Measurements from ENCODE around the gene LRBA.

The LRBA gene

DNA sequence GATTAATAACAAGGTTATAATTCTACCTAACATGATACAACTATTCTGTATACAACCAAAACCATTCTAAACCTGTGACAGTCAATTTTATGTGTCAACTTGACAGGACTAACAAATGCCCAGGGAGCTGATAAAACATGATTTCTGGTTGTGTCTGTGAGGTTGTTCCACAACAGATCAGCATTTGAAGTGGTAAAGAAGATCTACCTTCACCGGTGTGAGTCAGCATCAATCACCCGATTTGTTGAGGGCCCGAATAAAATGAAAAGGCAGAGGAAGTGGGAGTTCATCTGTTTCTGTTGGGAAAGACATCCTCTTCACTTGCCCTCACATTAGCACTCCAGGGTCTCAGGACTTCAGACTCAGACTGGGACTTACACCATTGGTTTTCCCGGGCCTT, 245.2 kb downstream of the LRBA start:
- Histone ChIP-seq H3K4me2 (ENCODE audit: low read length) (no peak overlapping the region), H3K9me2 (ENCODE audit: low read depth, low read length) (no peaks in the 10 kb centered on the region), H3F3A (ENCODE audit: insufficient read depth, low read length) (no peaks in the 10 kb centered on the region), H3K4me3 (ENCODE audit: low read depth, low read length, poor library complexity, severe bottlenecking) (no peak overlapping the region), H3K9me3 (ENCODE audit: low read length) (no peaks in the 10 kb centered on the region), H3K9ac (ENCODE audit: low read length) (no peak overlapping the region), H3K4me1 (ENCODE audit: insufficient read depth, low read length, severe bottlenecking) (no peaks in the 10 kb centered on the region), H3K27me3 (ENCODE audit: insufficient read depth, low read length) (no peaks in the 10 kb centered on the region), H3K79me2 (ENCODE audit: insufficient read depth, low read length) (no peaks in the 10 kb centered on the region), H3K27ac (ENCODE audit: low read depth, low read length, poor library complexity, severe bottlenecking) (no peak overlapping the region), H2AFZ (ENCODE audit: low read length) (no peak overlapping the region), H3K36me3 (ENCODE audit: insufficient read depth, low read length) (no peaks in the 10 kb centered on the region), H4K20me1 (ENCODE audit: insufficient read depth, low read length) (no peaks in the 10 kb centered on the region)
- TF ChIP-seq CTCF (IDR thresholded peaks at IDR 0.05; ENCODE audit: low read length) (no peak), EZH2 (IDR thresholded peaks at IDR 0.05; ENCODE audit: borderline replicate concordance, low read length) (no peak)

GRCh38 chr4:150769248-150769647, 245.8 kb downstream of the LRBA start:
- Histone ChIP-seq H3K9me2 (ENCODE audit: low read depth, low read length) (no peaks in the 10 kb centered on the region), H3K4me3 (ENCODE audit: low read depth, low read length, poor library complexity, severe bottlenecking) (no peak overlapping the region), H3K9me3 (ENCODE audit: low read length) (no peaks in the 10 kb centered on the region), H3K36me3 (ENCODE audit: insufficient read depth, low read length) (no peaks in the 10 kb centered on the region), H3K27me3 (ENCODE audit: insufficient read depth, low read length) (no peaks in the 10 kb centered on the region), H3K27ac (ENCODE audit: low read depth, low read length, poor library complexity, severe bottlenecking) (no peak overlapping the region), H3K9ac (ENCODE audit: low read length) (no peak overlapping the region), H3F3A (ENCODE audit: insufficient read depth, low read length) (no peaks in the 10 kb centered on the region), H4K20me1 (ENCODE audit: insufficient read depth, low read length) (no peaks in the 10 kb centered on the region), H2AFZ (ENCODE audit: low read length) (no peak overlapping the region), H3K4me2 (ENCODE audit: low read length) (no peak overlapping the region), H3K79me2 (ENCODE audit: insufficient read depth, low read length) (no peaks in the 10 kb centered on the region), H3K4me1 (ENCODE audit: insufficient read depth, low read length, severe bottlenecking) (no peaks in the 10 kb centered on the region)
- TF ChIP-seq EZH2 (IDR thresholded peaks at IDR 0.05; ENCODE audit: borderline replicate concordance, low read length) (no peak), CTCF (IDR thresholded peaks at IDR 0.05; ENCODE audit: low read length) (no peak)

GRCh38 chr4:150768497-150768896, 246.6 kb downstream of the LRBA start:
- Histone ChIP-seq H3K27ac (ENCODE audit: low read depth, low read length, poor library complexity, severe bottlenecking) (no peak overlapping the region), H3K79me2 (ENCODE audit: insufficient read depth, low read length) (no peaks in the 10 kb centered on the region), H3K36me3 (ENCODE audit: insufficient read depth, low read length) (no peaks in the 10 kb centered on the region), H3K4me3 (ENCODE audit: low read depth, low read length, poor library complexity, severe bottlenecking) (no peak overlapping the region), H3K4me2 (ENCODE audit: low read length) (no peak overlapping the region), H3F3A (ENCODE audit: insufficient read depth, low read length) (no peaks in the 10 kb centered on the region), H4K20me1 (ENCODE audit: insufficient read depth, low read length) (no peaks in the 10 kb centered on the region), H3K9ac (ENCODE audit: low read length) (no peak overlapping the region), H3K4me1 (ENCODE audit: insufficient read depth, low read length, severe bottlenecking) (no peaks in the 10 kb centered on the region), H3K9me2 (ENCODE audit: low read depth, low read length) (no peaks in the 10 kb centered on the region), H3K9me3 (ENCODE audit: low read length) (no peaks in the 10 kb centered on the region), H2AFZ (ENCODE audit: low read length) (no peak overlapping the region), H3K27me3 (ENCODE audit: insufficient read depth, low read length) (no peaks in the 10 kb centered on the region)
- TF ChIP-seq CTCF (IDR thresholded peaks at IDR 0.05; ENCODE audit: low read length) (no peak), EZH2 (IDR thresholded peaks at IDR 0.05; ENCODE audit: borderline replicate concordance, low read length) (no peak)

All from OCI-LY1 (cell line).